Thoracic aorta (tissue), 2 donors: Measurements from ENCODE around the gene NUTM2B. TPM values are rescaled to one million over a fixed set of nuclear protein-coding genes. Genes with fewer than 3 reads are reported as not detected.
"Not testable (repeated sequence)": the region's sequence is repeated elsewhere in the genome, so short reads cannot be mapped to it uniquely, and the experiment has no call there.

ENCODE experiments used
- ATAC-seq: fragments of 150-250 bp; one replicate; pipeline ENCODE4 v1.8.0; 2017; ENCODE audit warnings: low read depth; ENCODE audit not compliant: insufficient number of reproducible peaks, low FRiP score
- DNase-seq: peaks from one replicate; pipeline ENCODE4 v3.0.0-alpha.2; 2020; ENCODE audit warnings: low spot score
- H3K27ac ChIP-seq, 2 donors: fragments of 200-600 bp; sonication (generic); 1 replicate in 1 of 2; 2 replicates in 1 of 2; pipeline ENCODE4 v1.5.1; 2016; ENCODE audit warnings: mild to moderate bottlenecking in 2 of 2, moderate library complexity in 2 of 2
- H3K27me3 ChIP-seq: fragments of 200-600 bp; sonication (generic); replicated peaks from 2 replicates; pipeline ENCODE4 v1.6.0; 2016; ENCODE audit warnings: mild to moderate bottlenecking; ENCODE audit not compliant: insufficient read depth
- H3K36me3 ChIP-seq: fragments of 200-600 bp; sonication (generic); one replicate; pipeline ENCODE4 v1.5.1; 2016
- H3K4me1 ChIP-seq, 2 donors: fragments of 200-600 bp; sonication (generic); 1 replicate in 1 of 2; 2 replicates in 1 of 2; pipeline versions ENCODE4 v1.5.1 to v1.6.0; 2016; ENCODE audit warnings: low read depth in 2 of 2, mild to moderate bottlenecking in 1 of 2; ENCODE audit not compliant: control insufficient read depth in 1 of 2
- H3K4me3 ChIP-seq: fragments of 200-600 bp; sonication (generic); 2 replicates; pipeline ENCODE4 v1.5.1; 2016; ENCODE audit warnings: mild to moderate bottlenecking
- H3K9me3 ChIP-seq: fragments of 200-600 bp; sonication (generic); 2 replicates; pipeline ENCODE4 v1.5.1; 2016
- total RNA-seq, 2 donors: library from RNA; depleted of rRNA; stranded (reverse); fragments of >200 nt; gene quantifications; one replicate each; pipeline versions ENCODE4 v1.1.0 to v1.2.3, GENCODE V29; 2016

The NUTM2B gene, protein sequence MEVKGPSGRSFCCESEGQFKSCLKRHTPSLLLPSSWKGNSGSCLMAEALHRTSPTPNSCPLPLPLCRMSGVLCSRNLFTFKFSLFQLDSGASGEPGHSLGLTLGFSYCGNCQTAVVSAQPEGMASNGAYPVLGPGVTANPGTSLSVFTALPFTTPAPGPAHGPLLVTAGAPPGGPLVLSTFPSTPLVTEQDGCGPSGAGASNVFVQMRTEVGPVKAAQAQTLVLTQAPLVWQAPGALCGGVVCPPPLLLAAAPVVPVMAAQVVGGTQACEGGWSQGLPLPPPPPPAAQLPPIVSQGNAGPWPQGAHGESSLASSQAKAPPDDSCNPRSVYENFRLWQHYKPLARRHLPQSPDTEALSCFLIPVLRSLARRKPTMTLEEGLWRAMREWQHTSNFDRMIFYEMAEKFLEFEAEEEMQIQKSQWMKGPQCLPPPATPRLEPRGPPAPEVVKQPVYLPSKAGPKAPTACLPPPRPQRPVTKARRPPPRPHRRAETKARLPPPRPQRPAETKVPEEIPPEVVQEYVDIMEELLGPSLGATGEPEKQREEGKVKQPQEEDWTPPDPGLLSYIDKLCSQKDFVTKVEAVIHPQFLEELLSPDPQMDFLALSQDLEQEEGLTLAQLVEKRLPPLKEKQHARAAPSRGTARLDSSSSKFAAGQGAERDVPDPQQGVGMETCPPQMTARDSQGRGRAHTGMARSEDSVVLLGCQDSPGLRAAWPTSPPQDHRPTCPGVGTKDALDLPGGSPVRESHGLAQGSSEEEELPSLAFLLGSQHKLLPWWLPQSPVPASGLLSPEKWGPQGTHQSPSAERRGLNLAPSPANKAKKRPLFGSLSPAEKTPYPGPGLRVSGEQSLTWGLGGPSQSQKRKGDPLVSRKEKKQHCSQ
- 1 to 10 TPM in 1 of 2 donors, under 1 TPM in 1; 0.78 to 5.0 TPM for total RNA-seq

DNA sequence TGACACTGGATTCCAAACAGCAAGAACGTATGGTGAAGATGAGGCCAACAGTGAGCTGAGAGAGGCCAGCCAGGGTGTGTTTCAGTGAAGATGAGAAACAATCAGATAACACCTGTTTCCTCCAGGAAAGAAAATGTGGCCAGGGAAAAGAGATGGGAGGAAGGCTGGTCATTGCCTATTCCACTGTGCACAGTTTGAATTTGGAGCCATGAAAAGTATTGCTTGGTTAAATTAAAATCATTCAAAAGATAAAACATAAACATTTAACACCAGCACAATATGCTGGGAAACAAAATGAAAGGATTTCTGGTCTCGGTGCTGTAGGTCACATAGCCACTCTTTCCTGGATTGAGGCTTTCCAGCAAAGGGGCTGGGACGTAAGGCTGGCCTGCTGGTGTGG, at the start of gene NUTM2B:
NUTM2B (plus strand) TSS at position 301 of the 400 bp plus-strand sequence. CDS start 383 bp downstream, outside the sequence.
- not testable (repeated sequence) for ATAC-seq, H3K27me3 ChIP-seq, DNase-seq, H3K4me1 ChIP-seq, H3K4me3 ChIP-seq, H3K27ac ChIP-seq, H3K36me3 ChIP-seq, H3K9me3 ChIP-seq

DNA sequence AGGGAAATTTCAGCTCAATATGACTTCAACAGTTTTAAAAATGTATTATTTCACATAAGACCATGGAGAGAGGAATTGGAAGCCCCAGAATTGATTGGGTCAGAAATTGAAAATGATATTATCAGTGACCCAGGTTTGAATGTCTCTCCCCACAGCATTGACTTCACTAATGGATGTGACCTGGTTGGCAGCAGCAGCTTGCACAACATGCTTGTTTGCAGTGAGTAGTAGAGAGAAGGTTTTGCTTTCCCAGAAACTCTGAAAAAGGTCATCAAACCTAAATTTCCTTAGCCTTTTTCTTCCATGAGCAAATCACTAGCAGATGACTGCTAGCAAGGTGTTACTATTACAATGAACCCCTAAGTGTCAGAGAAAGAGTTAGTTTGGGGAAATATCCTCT, 39.7 kb upstream of the NUTM2B start:
- H3K4me3 ChIP-seq, H3K9me3 ChIP-seq, H3K27ac ChIP-seq, ATAC-seq, H3K36me3 ChIP-seq, H3K27me3 ChIP-seq, DNase-seq, H3K4me1 ChIP-seq: not testable (repeated sequence)

DNA sequence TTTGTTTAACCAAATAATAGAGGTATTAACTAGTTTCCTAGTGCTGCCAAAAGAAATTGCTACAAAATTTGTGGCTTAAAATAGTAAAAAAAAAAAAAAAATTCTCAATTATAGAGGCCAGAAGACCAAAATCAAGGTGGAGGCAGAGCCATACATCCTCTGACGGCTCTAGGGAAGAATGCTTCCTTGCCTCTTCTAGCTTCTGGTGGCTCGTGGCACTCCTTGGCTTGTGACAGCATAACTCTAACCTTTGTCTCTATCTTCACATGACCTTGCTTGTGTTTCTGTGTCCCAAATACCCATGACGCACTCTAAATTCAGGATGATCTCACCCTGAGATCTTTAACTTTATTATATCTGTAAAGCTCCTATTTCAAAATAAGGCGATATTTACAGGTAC, 38.3 kb upstream of the NUTM2B start:
- H3K9me3 ChIP-seq, DNase-seq, H3K36me3 ChIP-seq, H3K27ac ChIP-seq, ATAC-seq, H3K4me1 ChIP-seq, H3K4me3 ChIP-seq, H3K27me3 ChIP-seq: not testable (repeated sequence)

DNA sequence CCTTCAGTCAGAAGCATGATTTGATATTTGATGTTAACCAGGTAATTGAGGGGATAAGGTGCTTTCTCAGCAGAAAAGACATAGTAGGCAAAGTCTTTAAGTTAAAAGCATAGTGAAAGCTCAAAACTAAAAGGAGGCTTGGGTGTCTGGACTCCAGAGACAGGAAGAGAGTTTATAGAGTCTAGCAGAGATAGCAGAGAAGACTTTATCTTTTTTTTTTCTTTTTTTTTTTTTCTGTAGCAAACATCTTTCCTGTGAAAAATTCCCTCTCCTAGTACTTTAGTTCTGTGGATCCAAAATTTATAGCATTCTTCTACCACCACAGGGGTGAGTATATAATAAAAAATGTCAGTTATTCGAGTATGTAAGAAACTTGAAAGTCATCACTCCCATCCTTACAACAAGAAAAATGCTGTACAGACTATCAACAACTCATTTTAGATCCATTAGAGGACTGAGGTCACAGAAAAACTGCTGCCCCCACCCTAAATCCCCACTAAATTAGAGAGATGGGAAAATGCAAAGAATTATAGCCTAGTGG, 33.7 kb upstream of the NUTM2B start:
- H3K9me3 ChIP-seq, H3K36me3 ChIP-seq, ATAC-seq, H3K27me3 ChIP-seq, H3K4me1 ChIP-seq, DNase-seq, H3K27ac ChIP-seq, H3K4me3 ChIP-seq: not testable (repeated sequence)

DNA sequence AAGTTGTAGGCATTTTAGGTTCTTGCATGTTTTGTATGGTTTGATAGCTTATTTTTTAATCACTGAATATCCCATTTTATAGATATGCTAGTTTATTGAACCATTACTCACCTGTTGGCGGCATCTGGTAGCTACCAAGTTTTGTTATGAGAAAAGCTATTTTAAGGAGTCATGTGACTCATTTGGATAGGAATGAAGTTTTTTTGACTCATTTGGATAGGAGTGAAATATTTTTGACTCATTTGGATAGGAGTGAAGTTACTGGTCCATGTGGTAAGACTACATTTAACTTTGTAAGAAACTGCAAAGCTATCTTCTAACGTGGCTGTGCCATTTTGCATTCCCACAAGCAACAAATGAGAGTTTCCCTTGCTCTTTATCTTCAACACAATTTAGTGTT, 28.1 kb upstream of the NUTM2B start:
- H3K4me1 ChIP-seq, H3K36me3 ChIP-seq, H3K27ac ChIP-seq, ATAC-seq, H3K27me3 ChIP-seq, H3K9me3 ChIP-seq, DNase-seq, H3K4me3 ChIP-seq: not testable (repeated sequence)

DNA sequence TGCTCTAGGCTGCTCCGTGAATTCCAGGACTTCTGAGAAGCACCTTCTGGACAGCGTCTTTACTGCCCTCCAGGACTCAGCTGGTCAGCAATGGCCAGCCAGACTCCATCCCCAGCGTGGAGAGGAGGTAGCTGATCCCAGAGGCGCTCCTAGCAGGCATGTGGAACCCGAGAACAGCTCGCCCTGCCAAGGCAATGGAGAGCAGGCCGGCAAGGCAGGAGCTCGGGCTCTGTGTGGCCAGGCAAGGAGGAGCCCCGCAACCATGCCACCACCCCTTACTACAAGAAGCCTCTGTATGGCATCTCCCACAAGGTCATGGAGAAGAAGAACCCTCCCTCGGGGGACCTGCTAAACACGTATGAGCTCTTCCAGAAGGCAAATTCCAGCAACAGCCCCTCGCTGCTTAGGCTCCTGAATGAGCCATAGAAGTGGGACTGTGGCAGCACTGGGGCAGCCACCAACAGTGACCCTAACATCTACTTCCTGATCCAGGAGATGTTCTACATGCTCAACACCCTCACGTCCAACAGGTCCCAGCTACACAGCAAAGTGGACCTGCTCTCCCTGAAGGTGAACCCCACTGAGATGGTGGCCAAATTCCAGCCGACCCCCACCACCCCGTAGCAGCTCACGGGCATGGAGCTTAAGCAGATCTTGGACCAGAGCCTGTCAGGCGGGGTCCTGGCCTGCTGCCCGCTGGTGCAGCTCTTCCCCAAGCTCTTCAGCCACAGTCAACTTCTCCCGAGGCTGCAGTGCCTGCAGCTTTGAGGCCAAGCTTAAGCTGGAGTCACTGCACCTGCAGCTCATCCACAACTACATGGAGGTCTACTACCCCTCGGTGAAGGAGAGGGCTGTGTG, 19.8 kb upstream of the NUTM2B start:
- not testable (repeated sequence) for H3K9me3 ChIP-seq, H3K27ac ChIP-seq, H3K36me3 ChIP-seq, H3K4me3 ChIP-seq, H3K27me3 ChIP-seq, DNase-seq, H3K4me1 ChIP-seq, ATAC-seq

DNA sequence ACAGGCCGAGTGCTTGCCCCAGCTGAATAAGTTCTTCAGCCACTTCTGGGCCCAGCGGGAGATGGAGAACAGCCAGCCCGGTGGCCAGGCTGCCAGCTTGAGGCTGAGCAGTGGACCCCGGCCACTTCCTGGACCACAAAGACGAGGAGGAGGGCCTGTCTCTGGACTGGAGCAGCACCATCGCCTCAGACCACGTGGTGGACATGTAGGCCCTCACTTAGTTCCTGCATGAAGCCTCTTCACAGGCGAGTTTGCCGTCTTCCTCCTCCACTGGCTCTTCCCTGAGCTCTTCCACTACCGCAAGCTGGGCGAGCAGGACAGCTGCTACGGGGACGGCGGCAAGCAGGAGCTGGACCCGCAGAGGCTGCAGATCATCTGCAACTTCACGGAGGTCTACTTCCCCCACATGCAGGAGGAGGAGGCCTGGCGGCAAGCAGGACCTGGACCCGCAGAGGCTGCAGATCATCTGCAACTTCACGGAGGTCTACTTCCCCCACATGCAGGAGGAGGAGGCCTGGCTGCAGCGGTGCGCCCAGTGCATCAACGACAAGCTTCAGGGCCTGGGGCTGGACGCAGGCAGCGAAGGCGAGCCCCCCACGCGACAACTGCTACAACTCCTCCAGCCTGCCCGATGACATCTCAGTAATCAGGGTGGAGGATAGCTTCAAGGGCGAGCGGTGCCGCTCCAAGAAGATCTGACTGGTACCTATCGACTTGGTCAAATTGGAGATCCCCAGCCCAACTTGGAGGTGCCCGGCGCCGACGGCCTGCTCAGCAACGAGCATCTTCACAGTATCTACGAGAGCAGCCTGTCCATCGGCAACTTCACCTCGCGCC, 18.9 kb upstream of the NUTM2B start:
- not testable (repeated sequence) for H3K4me1 ChIP-seq, H3K27ac ChIP-seq, H3K9me3 ChIP-seq, ATAC-seq, DNase-seq, H3K27me3 ChIP-seq, H3K36me3 ChIP-seq, H3K4me3 ChIP-seq

DNA sequence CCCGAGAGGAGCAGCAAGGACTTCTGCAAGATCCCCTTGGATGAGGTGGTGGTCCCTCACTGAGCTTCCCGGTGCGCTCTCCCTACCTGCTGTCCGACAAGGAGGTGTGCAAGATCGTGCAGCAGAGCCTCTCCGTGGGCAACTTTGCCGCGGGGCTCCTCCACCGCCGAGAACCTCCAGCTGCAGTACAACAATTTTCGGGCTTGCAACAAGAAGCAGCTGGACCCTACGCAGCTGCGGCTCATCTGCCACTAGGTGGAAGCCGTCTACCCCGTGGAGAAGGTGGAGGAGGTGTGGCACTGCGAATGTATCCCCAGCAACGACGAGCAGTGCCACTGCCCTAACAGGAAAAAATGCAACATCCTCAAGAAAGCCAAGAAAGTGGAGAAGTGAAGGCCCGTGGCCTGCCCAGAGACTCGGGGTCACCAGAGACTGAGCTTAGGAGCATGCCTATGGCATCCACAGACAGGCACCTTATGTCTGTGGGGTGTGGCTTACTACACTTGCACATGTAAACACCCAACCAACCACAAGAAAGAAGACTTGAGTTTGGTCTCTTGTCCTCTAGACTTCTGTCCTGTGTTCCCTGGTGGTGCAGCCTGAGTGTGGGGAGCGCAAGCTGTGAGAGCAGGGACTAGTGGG, 17.9 kb upstream of the NUTM2B start:
- not testable (repeated sequence) for DNase-seq, H3K27me3 ChIP-seq, H3K27ac ChIP-seq, ATAC-seq, H3K9me3 ChIP-seq, H3K4me3 ChIP-seq, H3K36me3 ChIP-seq, H3K4me1 ChIP-seq

DNA sequence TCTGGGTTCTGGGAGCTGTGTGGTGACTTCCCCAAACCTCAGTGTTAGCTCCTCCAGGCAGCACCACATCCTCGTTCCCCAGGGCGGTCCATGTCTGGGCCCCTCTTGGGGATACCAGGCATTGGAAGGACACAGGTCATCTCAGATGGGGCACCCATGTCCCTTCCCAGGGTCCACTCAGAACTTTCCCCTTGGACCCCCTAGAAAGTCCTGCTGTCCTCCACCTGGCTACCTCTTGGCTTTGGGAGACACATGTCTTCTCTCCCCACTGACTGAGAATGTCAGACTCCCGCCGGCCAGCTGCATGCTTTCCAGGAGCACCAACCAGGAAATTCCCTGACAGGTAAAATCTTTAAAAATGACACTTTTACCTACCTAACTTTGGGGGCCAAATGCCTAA, 16.4 kb upstream of the NUTM2B start:
- ATAC-seq, DNase-seq: not testable (repeated sequence)

DNA sequence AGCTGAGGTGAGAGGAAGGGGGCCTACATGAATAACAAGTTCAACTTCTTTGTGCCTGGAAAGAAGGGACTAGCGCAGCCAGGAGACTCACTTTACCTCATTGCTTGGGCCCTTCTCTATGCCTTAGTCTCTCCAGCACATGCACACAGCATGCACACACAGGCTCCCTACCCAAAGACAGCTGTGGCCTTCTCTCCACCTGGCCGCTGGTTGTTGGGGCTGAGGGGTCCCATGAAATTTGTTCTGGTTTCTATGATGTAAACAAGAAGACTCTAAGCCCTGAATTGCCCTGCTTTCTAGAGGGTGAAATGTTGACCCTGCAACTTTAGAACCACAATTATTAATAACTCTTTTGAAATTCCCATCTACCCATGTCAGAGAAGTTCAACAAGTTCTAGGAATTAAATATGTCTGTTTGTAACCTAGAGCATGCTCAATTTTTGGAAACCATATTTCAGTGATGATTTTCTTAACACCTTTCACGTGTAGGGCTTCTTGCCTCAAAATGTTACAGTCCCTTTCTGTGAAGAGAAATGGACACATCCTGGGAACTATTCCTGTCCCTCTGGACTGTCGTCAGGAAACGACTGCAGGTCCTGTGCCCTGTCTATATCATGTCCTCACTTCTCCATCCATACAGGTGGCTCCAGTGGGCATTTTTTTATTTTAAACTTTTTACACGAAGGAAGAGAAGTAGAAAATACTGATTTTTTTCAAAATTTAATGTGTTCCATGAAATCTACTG, 15.4 kb upstream of the NUTM2B start:
- H3K9me3 ChIP-seq, H3K27ac ChIP-seq, H3K36me3 ChIP-seq, ATAC-seq, H3K27me3 ChIP-seq, H3K4me3 ChIP-seq, H3K4me1 ChIP-seq, DNase-seq: not testable (repeated sequence)

More for the DNA sequence above, 16.4 kb upstream of the NUTM2B start:
- H3K9me3 ChIP-seq, H3K4me1 ChIP-seq, H3K27me3 ChIP-seq, H3K27ac ChIP-seq, H3K36me3 ChIP-seq, H3K4me3 ChIP-seq: not testable (repeated sequence)
